Astrocyte of the spinal cord (primary cell): ENCODE measurements around the gene CDKN2AIP.

Source experiments
- DNase-seq: peaks from one replicate; pipeline ENCODE4 v3.0.0; 2011; ENCODE audit warnings: low read depth, low spot score
- H3K4me3 ChIP-seq: 2 replicates; pipeline ENCODE4 v1.5.1; 2011; ENCODE audit warnings: low read depth, mild to moderate bottlenecking, low read length, moderate library complexity
- CTCF ChIP-seq: IDR thresholded peaks from 2 replicates; pipeline ENCODE4 v1.5.1; 2012; ENCODE audit warnings: low read depth, mild to moderate bottlenecking, low read length, inconsistent platforms
- in situ Hi-C: cut with HindIII; loops from 2 replicates; pipeline ENCODE4 v1.10.0; 2017; ENCODE audit warnings: low sequenced_read_pairs

Gene CDKN2AIP

GRCh38 chr4:183444214-183445096 lies at the start of gene CDKN2AIP:
TSS of gene CDKN2AIP (plus strand) at chr4:183444636. CDS start at chr4:183444798, 162 bp downstream.
- DNase-seq = peak; percentile 98
- in situ Hi-C loops = no loop called here
- peak within 1 kb of the TSS; percentile 90 for H3K4me3 ChIP-seq
- peak; percentile 6 for TF ChIP-seq CTCF

GRCh38 chr4:183395395-183395794 lies 49.0 kb upstream of the CDKN2AIP start:
- DNase-seq = no peak
- TF ChIP-seq CTCF = no peak
- no peak overlapping the region for H3K4me3 ChIP-seq
- in situ Hi-C loops = no loop called here

GRCh38 chr4:183396227-183396637 lies 48.2 kb upstream of the CDKN2AIP start:
- in situ Hi-C loops = no loop called here
- DNase-seq = no peak
- no peak for TF ChIP-seq CTCF
- no peak overlapping the region for H3K4me3 ChIP-seq

GRCh38 chr4:183397741-183398297 lies 46.6 kb upstream of the CDKN2AIP start:
- no peak for DNase-seq
- in situ Hi-C loops = no loop called here
- no peak for TF ChIP-seq CTCF
- H3K4me3 ChIP-seq = peak overlapping the region; percentile 45

GRCh38 chr4:183398298-183399125 lies 45.9 kb upstream of the CDKN2AIP start:
- H3K4me3 ChIP-seq = peak overlapping the region; percentile 45
- in situ Hi-C loops = no loop called here
- peak; percentile 75 for DNase-seq

More at GRCh38 chr4:183398298-183399125, 45.9 kb upstream of the CDKN2AIP start:
- TF ChIP-seq CTCF = peak; percentile 71
